GM21360 (cell line): ENCODE measurements around the gene SCN8A.

Experiments
- ATAC-seq: cut with Tn5 transposase; IDR thresholded peaks from one replicate; pipeline ENCODE4 v1.9.1; 2021; ENCODE audit warnings: mild to moderate bottlenecking, moderate library complexity; ENCODE audit not compliant: unreplicated experiment

SCN8A gene

DNA sequence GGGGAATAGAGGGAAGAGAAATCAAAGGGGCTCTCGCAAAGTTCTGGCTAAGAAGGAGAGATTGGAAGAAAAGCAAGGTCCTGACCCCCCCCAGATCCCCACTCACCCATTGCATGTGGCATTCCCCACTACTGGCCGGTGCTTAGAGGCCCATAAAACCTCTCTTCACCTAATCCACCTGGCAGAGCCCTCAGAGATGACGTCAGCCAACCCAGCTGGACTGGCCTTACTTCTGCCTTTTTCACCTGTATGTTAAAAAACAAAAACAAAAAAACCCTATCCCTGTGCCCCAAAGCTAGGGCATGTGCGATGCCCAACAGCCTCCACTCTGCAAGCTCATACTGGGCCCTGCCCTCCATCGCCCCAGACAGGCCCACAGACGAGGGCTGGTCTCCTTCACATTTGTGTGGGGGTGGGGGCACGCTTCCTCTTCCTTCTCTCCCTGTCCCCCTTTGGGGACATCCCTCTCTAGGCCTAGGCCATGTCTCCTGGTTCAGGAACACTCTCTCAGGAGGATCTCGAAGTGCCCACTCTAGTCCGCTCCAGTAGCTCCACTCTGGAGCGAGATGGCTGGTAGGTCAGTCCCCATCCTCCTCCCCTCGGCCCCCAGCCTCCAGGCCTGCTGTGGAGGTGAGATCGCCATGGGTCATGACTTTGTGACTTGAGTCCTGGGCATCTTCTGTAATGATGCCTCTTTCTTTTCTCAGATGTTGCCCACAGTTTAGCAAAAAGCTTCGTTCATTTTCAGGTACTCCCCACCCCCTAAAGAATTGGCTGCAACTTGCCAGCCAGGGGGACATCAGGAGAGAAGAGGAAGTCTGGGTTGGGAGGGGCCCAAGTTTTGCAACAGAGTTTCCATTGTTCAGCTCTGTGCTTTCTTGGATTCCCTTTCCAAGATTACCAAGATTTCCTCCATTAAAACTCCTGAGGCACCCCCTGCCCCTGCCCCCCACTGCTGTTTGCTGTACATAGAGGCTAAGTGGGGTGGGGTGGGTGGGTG, 220.5 kb downstream of the SCN8A start:
- ATAC-seq = no peak

- ATAC-seq = no peak
Measured at GRCh38 chr12:51812871-51813270, 221.8 kb downstream of the SCN8A start.

DNA sequence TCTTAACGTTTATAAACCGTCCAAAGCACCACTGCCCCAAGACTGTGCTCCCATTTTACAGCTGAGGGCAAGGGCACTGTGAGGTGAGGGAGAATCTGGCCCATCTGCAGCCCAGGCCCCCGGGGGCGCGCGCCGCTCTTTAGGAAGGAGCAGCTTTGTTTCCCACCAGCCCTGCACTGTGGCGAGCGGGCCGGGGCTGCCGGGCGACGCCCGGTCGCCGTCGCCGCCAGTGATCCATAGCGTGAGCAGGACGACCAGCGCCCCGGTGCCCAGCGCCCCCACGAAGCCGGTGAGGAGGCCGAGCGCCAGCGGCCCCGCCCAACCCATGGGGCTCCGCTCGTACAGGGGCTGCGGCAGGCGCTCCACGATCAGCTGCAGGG, 222.9 kb downstream of the SCN8A start:
- ATAC-seq = no peak

- ATAC-seq = no peak
Measured at GRCh38 chr12:51814311-51815088, 223.5 kb downstream of the SCN8A start.

DNA sequence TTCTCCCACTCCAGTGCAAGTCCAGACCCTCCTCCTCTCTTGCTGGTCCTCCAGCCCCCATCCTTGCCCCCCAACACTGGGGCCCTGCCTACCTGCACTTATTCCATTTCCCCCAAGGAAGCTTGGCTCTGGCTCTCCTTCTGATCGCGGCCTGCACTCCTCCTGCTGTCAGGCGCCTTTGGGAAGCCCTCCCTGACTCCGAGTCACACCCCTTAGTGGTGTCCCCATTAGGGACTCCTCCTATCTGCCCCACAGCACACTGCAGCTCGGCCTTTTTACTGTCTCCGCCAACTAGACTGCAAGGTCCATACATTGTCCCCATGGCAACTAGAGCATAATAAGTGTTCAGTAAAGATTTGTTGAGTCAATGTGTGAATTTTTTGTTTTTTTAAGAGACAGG, 224.5 kb downstream of the SCN8A start:
- ATAC-seq = no peak

- no peak for ATAC-seq
Measured at GRCh38 chr12:51817027-51817953, 226.3 kb downstream of the SCN8A start.

- ATAC-seq = no peak
Measured at GRCh38 chr12:51818086-51818485, 227.1 kb downstream of the SCN8A start.

DNA sequence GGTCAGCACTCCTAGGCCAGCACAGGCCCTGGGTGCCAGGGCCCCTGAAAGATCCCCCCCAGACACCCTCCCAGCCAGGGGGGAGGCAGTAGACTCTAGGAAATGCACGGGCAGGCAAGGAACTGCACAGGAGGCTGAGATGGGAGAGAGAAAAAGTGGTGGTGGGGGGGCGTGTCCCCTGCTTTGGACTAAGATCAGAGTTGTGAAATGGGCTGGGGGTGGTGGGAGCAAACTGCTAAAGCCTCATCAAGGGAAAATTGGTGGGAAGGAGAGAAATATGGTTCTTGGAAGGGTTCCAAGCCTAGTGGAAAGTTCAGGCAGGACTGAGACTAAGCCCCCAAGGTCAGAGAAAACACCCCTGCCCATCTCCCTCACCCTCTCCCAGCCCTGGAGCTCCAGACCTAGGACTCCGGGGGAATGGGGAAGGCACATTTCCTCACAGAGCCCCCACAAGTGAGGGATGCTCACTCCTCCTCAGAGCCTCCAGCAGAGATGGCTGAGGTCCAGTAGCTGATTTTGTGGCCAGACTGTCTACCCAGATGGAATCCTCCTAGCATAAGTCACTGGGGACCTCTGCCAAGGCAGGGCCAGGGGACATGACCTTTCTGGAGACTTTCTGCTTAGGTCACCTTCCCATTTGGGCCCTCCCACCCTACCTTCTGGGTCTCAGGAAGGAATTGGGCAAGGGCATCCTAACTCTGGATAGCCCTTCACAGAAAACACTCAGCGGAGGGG, 227.7 kb downstream of the SCN8A start:
- no peak for ATAC-seq

GRCh38 chr12:51819736-51820525, 228.9 kb downstream of the SCN8A start:
- no peak for ATAC-seq

DNA sequence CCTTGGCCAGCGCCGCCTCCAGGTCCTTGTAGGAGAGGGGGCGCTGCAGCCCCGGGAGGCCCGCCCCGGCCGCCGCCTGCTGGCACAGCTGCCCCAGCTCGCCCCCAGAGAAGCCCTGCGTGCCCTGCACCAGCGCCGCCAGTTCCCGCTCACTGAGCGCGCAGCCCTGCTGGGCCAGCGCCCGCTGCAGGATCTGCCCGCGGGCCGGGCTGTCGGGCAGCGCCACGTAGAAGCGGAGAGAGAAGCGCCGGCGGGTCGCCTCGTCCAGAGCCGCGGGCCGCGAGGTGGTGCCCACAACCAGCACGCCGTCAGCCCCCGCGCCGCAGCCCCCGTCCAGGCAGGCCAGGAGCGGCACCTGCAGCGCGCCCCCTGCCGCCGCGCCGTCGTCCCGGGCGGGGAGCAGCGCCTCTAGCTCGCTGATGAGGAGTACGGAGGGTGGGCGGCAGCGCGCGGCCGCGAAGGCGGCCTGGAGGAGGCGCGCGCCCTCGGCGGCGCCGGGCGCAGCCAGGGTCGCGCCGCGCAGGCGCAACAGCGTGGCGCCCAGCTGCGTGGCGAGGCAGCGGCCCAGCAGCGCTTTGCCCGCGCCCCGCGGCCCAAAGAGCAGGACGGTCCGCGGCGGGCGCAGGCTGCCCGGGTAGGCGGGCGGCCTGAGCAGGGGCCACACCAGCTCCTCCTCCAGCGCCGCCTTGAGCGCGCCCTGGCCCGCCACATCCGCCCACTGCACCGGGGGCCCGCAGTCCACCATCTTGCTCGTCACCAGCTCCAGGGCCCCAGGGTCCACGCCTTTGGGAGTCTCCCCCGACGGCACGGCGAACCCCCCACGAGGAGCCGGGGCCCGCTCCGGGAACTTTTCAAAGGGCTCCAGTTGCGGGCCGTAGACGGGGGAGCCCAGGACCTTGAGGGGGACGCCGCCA, 229.8 kb downstream of the SCN8A start:
- peak; percentile 45 for ATAC-seq

DNA sequence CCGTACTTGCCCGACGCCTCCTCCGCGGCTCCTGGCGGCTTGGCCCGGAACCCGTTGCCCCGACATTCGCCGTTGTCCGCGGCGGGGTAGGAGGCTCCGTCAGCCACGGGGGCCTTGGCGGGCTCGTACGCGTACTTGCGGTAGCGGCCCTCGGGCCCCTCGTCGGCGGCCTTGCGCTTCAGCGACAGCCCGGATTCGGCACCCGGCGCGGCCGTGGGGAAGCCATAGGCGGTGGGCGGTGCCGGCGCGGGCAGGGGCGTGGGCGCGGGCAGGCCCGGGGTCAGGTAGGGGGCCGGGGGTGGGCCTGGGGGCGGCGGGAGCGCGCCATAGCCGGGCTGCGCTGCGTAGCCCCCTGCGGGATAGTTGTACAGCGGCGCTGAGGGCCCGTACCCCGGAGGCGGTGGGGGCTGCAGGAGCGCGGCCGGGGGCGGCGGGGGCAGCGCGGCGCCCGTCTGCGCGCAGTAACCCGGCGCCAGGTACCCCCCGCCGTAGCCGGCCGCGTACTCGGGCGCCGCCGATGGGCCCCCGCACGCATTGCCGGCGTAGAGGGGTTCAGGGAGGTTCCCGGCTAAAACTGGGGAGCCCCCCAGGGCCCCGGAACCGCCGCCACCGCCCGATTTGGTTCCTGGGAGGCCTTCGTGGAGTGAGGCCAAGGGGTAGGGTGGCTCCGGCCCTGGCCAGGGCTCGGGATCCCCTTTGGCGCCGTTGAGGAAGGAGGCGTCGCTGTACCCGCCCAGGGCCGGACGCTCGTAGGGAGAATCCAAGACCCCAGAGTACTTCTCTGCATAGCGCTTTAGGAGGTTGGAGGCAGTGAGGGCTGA, 230.6 kb downstream of the SCN8A start:
- peak; percentile 21 for ATAC-seq

GRCh38 chr12:51822261-51822616, 231.2 kb downstream of the SCN8A start:
- ATAC-seq = no peak

DNA sequence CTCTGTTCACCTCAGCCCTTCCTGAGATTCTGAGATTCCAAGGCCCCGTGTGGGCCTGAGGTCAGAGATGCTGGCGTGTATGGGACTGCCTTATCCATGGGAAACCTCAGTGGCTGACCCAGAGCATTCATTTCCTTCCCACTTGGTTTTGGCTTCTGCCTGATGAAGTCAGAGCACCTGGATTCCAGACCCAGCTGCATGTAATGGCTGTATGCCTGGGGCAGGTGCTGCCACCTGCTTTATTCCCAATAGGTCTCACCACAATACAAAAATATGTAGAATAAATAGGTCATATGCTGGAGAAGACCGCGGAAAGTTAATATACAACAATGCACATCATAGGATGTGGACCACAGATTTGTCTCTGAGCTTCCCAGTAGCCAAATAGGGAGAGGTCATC, 231.9 kb downstream of the SCN8A start:
- no peak for ATAC-seq

GRCh38 chr12:51823875-51824565, 233.0 kb downstream of the SCN8A start:
- ATAC-seq = no peak

DNA sequence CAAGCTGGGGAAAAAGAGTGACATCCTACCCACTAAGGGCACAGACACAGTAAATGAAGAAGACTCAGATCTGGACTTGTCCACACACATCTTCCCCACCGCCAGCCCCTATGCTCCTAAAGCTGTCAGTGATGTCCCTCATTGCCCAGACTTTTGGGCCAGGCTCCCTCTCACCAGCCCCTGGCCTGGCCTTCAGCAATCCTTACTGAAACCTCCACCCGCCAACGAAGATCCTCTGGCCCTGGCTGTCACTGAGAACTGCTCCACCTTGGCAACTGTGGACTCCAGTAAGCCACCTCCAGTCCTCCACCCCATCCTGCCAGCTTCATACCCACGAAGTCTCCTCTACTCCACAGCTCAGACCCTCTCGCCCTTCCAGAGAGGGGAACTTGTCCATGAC, 234.2 kb downstream of the SCN8A start:
- no peak for ATAC-seq

- ATAC-seq = no peak
Measured at GRCh38 chr12:51826881-51827280, 235.8 kb downstream of the SCN8A start.
